T-cell (primary cell): ENCODE measurements around the gene MYBL2. TPM values are rescaled to one million over a fixed set of nuclear protein-coding genes. Genes with fewer than 3 reads are reported as not detected.
"Not testable (repeated sequence)": the region's sequence is repeated elsewhere in the genome, so short reads cannot be mapped to it uniquely, and the experiment has no call there.

Source experiments
- ATAC-seq, 4 experiments: fragments of 200-7000 bp in 3 of 4; fragments of 150-1000 bp in 1 of 4; cut with Tn5 transposase; replicated peaks in 1 of 4; 1 replicate in 3 of 4; 2 replicates in 1 of 4; pipeline ENCODE4 v1.10.0; 2021; ENCODE audit warnings: moderate library complexity in 3 of 4, mild to moderate bottlenecking in 2 of 4, moderate number of reproducible peaks in 1 of 4
- CTCF ChIA-PET, 2 donors: fragments of 300-600 bp; sonication (Branson Sonifier 250); formaldehyde crosslinking; loops; one replicate each; lab custom pipeline; 2022; ENCODE audit warnings: antibody characterized with exemption in 2 of 2; lab: Charles Lee
- POLR2A ChIA-PET, 2 donors: fragments of 300-600 bp; sonication (Branson Sonifier 250); formaldehyde crosslinking; loops; one replicate each; lab custom pipeline; 2022; ENCODE audit warnings: antibody characterized with exemption in 2 of 2; lab: Charles Lee
- DNase-seq, 35 experiments: peaks; one replicate each; pipeline versions ENCODE4 v3.0.0 to v3.0.0-alpha.2; 2013 to 2023
- H3K27ac ChIP-seq: one replicate; pipeline ENCODE4 v1.5.1; 2013; ENCODE audit warnings: low read length
- H3K27me3 ChIP-seq, 2 experiments: replicated peaks in 1 of 2; 1 replicate in 1 of 2; 2 replicates in 1 of 2; pipeline versions ENCODE4 v1.6.1 to v1.7.0; 2013; ENCODE audit warnings: low read length in 1 of 2, mixed read lengths in 1 of 2; ENCODE audit not compliant: control insufficient read depth in 2 of 2, insufficient read depth in 2 of 2; ENCODE audit errors: extremely low read depth in 1 of 2
- H3K36me3 ChIP-seq, 2 donors: 1 replicate in 1 of 2; 2 replicates in 1 of 2; pipeline versions ENCODE4 v1.6.1 to v1.7.0; 2013; ENCODE audit warnings: low read length in 1 of 2; ENCODE audit not compliant: control insufficient read depth in 2 of 2, insufficient read depth in 1 of 2; ENCODE audit errors: extremely low read depth in 1 of 2
- H3K4me1 ChIP-seq, 2 experiments: 1 replicate in 1 of 2; 2 replicates in 1 of 2; pipeline versions ENCODE4 v1.6.1 to v1.7.0; 2013; ENCODE audit warnings: low read length in 2 of 2, mixed read lengths in 1 of 2; ENCODE audit not compliant: insufficient read depth in 2 of 2, control insufficient read depth in 1 of 2; ENCODE audit errors: extremely low read depth in 1 of 2
- H3K4me3 ChIP-seq, 2 donors: 1 replicate in 1 of 2; 2 replicates in 1 of 2; pipeline versions ENCODE4 v1.5.1 to v1.7.0; 2013; ENCODE audit warnings: mild to moderate bottlenecking in 2 of 2, low read length in 1 of 2, moderate library complexity in 1 of 2; ENCODE audit not compliant: control insufficient read depth in 1 of 2; ENCODE audit errors: extremely low read depth in 1 of 2
- H3K9me3 ChIP-seq: 2 replicates; pipeline ENCODE4 v1.7.0; 2013
- H3K27ac Mint-ChIP-seq, 2 donors: one replicate each; pipeline ENCODE4 v1.8.0; 2020 to 2021; ENCODE audit warnings: mild to moderate bottlenecking in 2 of 2, mixed read lengths in 2 of 2
- H3K27me3 Mint-ChIP-seq, 2 donors: one replicate each; pipeline ENCODE4 v1.8.0; 2021 to 2022; ENCODE audit warnings: mixed read lengths in 2 of 2
- H3K36me3 Mint-ChIP-seq: one replicate; pipeline ENCODE4 v1.8.0; 2021; ENCODE audit warnings: mixed read lengths
- H3K4me1 Mint-ChIP-seq, 3 donors: one replicate each; pipeline ENCODE4 v1.8.0; 2020 to 2022; ENCODE audit warnings: mixed read lengths in 3 of 3, mild to moderate bottlenecking in 1 of 3
- H3K4me3 Mint-ChIP-seq, 3 donors: one replicate each; pipeline ENCODE4 v1.8.0; 2020 to 2022; ENCODE audit warnings: mild to moderate bottlenecking in 3 of 3, mixed read lengths in 3 of 3, moderate library complexity in 3 of 3
- H3K9me3 Mint-ChIP-seq, 3 donors: one replicate each; pipeline ENCODE4 v1.8.0; 2020 to 2022; ENCODE audit warnings: mixed read lengths in 3 of 3
- WGBS: methylation state at CpG from one replicate; pipeline ENCODE4 v1.1.5; 2013; ENCODE audit warnings: missing lambda C conversion rate; ENCODE audit not compliant: insufficient coverage; 5-methylcytosine and 5-hydroxymethylcytosine counted together
- total RNA-seq, 35 experiments: library from RNA in 6 of 35; stranded (reverse) in 6 of 35; fragments of 120-200 nt in 1 of 35; gene quantifications; one replicate each; pipeline versions ENCODE4 v1.2.1 to v1.2.4 and lab custom pipeline; 2013 to 2026

Gene MYBL2
- total RNA-seq, 5 donors from 2014 or later (not counting 1 experiment from before 2014, with no cell fraction given), result 1.2 to 3.0 (median 1.4) TPM

GRCh38 chr20:43653966-43654365, 12.9 kb upstream of the MYBL2 start:
- no peaks in the 10 kb centered on the region for H3K27me3 Mint-ChIP-seq
- no peak overlapping the region for H3K27ac ChIP-seq
- DNase-seq (no peak), ATAC-seq (no peak)
- 100% methylated on average over 1 of the region's 3 CpGs for WGBS
- no peak overlapping the region for H3K4me3 Mint-ChIP-seq
- no peak overlapping the region for H3K4me3 ChIP-seq
- H3K27ac Mint-ChIP-seq, result peak overlapping the region in 1 of 2 donors; percentile 46
- H3K4me1 Mint-ChIP-seq, result peaks cover 7 to 14% (median 9%) of the 10 kb centered on the region in 3 donors
- no peaks in the 10 kb centered on the region for H3K36me3 ChIP-seq
- ChIA-PET CTCF (no interaction called here), POLR2A (interaction anchor here in 1 of 2 donors (0.6 kb wide), 1 partner anchor 63 kb away, joined by 3 read pairs; the partner anchor contains the start of gene IFT52)
- no peaks in the 10 kb centered on the region for H3K36me3 Mint-ChIP-seq
- H3K9me3 Mint-ChIP-seq, result no peaks in the 10 kb centered on the region
- peaks cover 6 to 17% of the 10 kb centered on the region in 2 experiments for H3K4me1 ChIP-seq
- H3K27me3 ChIP-seq, result no peaks in the 10 kb centered on the region
- H3K9me3 ChIP-seq, result no peaks in the 10 kb centered on the region

GRCh38 chr20:43655176-43655575, 11.7 kb upstream of the MYBL2 start:
- H3K27ac Mint-ChIP-seq, DNase-seq, H3K4me3 ChIP-seq, POLR2A ChIA-PET, CTCF ChIA-PET, H3K27me3 ChIP-seq, H3K9me3 ChIP-seq, H3K27me3 Mint-ChIP-seq, H3K9me3 Mint-ChIP-seq, H3K27ac ChIP-seq, H3K4me3 Mint-ChIP-seq, H3K36me3 ChIP-seq, H3K36me3 Mint-ChIP-seq, ATAC-seq: not testable (repeated sequence)
- peaks cover 7 to 14% (median 9%) of the 10 kb centered on the region in 3 donors for H3K4me1 Mint-ChIP-seq
- 100% methylated on average over 1 of the region's 6 CpGs for WGBS
- H3K4me1 ChIP-seq, result peaks cover 6 to 17% of the 10 kb centered on the region in 2 experiments

GRCh38 chr20:43655937-43656336, 11.0 kb upstream of the MYBL2 start:
- H3K36me3 Mint-ChIP-seq, result no peaks in the 10 kb centered on the region
- Histone ChIP-seq H3K9me3 (no peaks in the 10 kb centered on the region), H3K36me3 (no peaks in the 10 kb centered on the region), H3K27me3 (no peaks in the 10 kb centered on the region), H3K4me3 (no peak overlapping the region), H3K4me1 (peaks cover 6 to 17% of the 10 kb centered on the region in 2 experiments), H3K27ac (no peak overlapping the region)
- H3K4me3 Mint-ChIP-seq, result peak overlapping the region; percentile 52 to 92 (median 85)
- POLR2A ChIA-PET, result interaction anchor here (0.6 to 0.8 kb wide), 2 partner anchors 129 to 157 kb away, joined by 3 to 5 read pairs; no protein-coding TSS in a partner anchor
- peaks cover 7 to 14% (median 9%) of the 10 kb centered on the region in 3 donors for H3K4me1 Mint-ChIP-seq
- no peaks in the 10 kb centered on the region for H3K27me3 Mint-ChIP-seq
- CTCF ChIA-PET, result interaction anchor here in 1 of 2 donors (0.6 kb wide), 1 partner anchor 975 kb away, joined by 3 read pairs; no protein-coding TSS in a partner anchor
- ATAC-seq (no peak), DNase-seq (no peak)
- peak overlapping the region in 1 of 2 donors; percentile 58 for H3K27ac Mint-ChIP-seq
- H3K9me3 Mint-ChIP-seq, result no peaks in the 10 kb centered on the region
- WGBS, result 89% methylated on average over 1 of the region's 3 CpGs

- Histone ChIP-seq H3K9me3 (no peaks in the 10 kb centered on the region), H3K4me1 (peaks cover 6 to 17% of the 10 kb centered on the region in 2 experiments), H3K27me3 (no peaks in the 10 kb centered on the region), H3K36me3 (no peaks in the 10 kb centered on the region), H3K27ac (peak overlapping the region; percentile 94), H3K4me3 (peak overlapping the region; percentile 76 to 86)
- H3K4me1 Mint-ChIP-seq, result peaks cover 7 to 14% (median 9%) of the 10 kb centered on the region in 3 donors
- CTCF ChIA-PET, result no interaction called here
- no peaks in the 10 kb centered on the region for H3K9me3 Mint-ChIP-seq
- POLR2A ChIA-PET, result no interaction called here
- ATAC-seq, result no peak
- H3K36me3 Mint-ChIP-seq, result no peaks in the 10 kb centered on the region
- DNase-seq, result no peak
- WGBS, result no CpG with 5 or more reads among the region's 11 CpGs
- H3K4me3 Mint-ChIP-seq, result peak overlapping the region; percentile 85 to 92 (median 88)
- H3K27me3 Mint-ChIP-seq, result no peaks in the 10 kb centered on the region
- H3K27ac Mint-ChIP-seq, result peak overlapping the region; percentile 74 to 93
Measured at GRCh38 chr20:43658069-43658722, 8.7 kb upstream of the MYBL2 start.

GRCh38 chr20:43658723-43659419, 8.0 kb upstream of the MYBL2 start:
- DNase-seq (no peak), ATAC-seq (no peak)
- CTCF ChIA-PET, result interaction anchor here in 1 of 2 donors (0.8 kb wide), 1 partner anchor 420 kb away, joined by 4 read pairs; no protein-coding TSS in a partner anchor
- Histone ChIP-seq H3K4me3 (no peak overlapping the region), H3K27me3 (no peaks in the 10 kb centered on the region), H3K36me3 (no peaks in the 10 kb centered on the region), H3K27ac (no peak overlapping the region), H3K4me1 (peaks cover 6 to 17% of the 10 kb centered on the region in 2 experiments), H3K9me3 (no peaks in the 10 kb centered on the region)
- Mint-ChIP-seq H3K4me1 (peaks cover 7 to 14% (median 9%) of the 10 kb centered on the region in 3 donors), H3K27me3 (no peaks in the 10 kb centered on the region), H3K9me3 (no peaks in the 10 kb centered on the region), H3K36me3 (no peaks in the 10 kb centered on the region), H3K27ac (no peak overlapping the region), H3K4me3 (no peak overlapping the region)
- POLR2A ChIA-PET, result interaction anchor here in 1 of 2 donors (0.6 to 0.7 kb wide), 2 partner anchors 15 to 331 kb away, joined by 3 to 4 read pairs; no protein-coding TSS in a partner anchor
- WGBS, result no CpG with 5 or more reads among the region's 6 CpGs

GRCh38 chr20:43662943-43663655, 3.8 kb upstream of the MYBL2 start:
- Mint-ChIP-seq H3K27me3 (peaks cover 0 to 8% of the 10 kb centered on the region in 2 donors), H3K9me3 (no peaks in the 10 kb centered on the region), H3K36me3 (no peaks in the 10 kb centered on the region), H3K4me3 (no peak overlapping the region), H3K4me1 (peaks cover 0 to 10% (median 4%) of the 10 kb centered on the region in 3 donors), H3K27ac (no peak overlapping the region)
- H3K27ac ChIP-seq, result no peak overlapping the region
- H3K27me3 ChIP-seq, result peaks cover 0 to 24% of the 10 kb centered on the region in 2 experiments
- DNase-seq, result no peak
- no peak for ATAC-seq
- H3K36me3 ChIP-seq, result no peaks in the 10 kb centered on the region
- H3K4me3 ChIP-seq, result no peak overlapping the region
- no peaks in the 10 kb centered on the region for H3K9me3 ChIP-seq
- ChIA-PET CTCF (interaction anchor here in 1 of 2 donors (0.5 kb wide), 1 partner anchor 177 kb away, joined by 3 read pairs; no protein-coding TSS in a partner anchor), POLR2A (no interaction called here)
- WGBS, result 70% methylated on average over 1 of the region's 2 CpGs
- H3K4me1 ChIP-seq, result peaks cover 6 to 19% of the 10 kb centered on the region in 2 experiments
